ENCODE data around the gene RTN4R.
"Not testable (repeated sequence)": the region's sequence is repeated elsewhere in the genome, so short reads cannot be mapped to it uniquely, and the experiment has no call there.

The RTN4R gene

GRCh38 chr22:20292673-20293232, 24.6 kb upstream of the RTN4R start:
- no peaks in the 10 kb centered on the region for H3K36me3 ChIP-seq (replicated peaks)
- TF ChIP-seq CTCF (IDR thresholded peaks at IDR 0.05; ENCODE audit: low read depth, low read length, missing control alignments): no peak
- in situ Hi-C loops (cut with HindIII; ENCODE audit: low pct_ligation_motif_present, low sequenced_read_pairs): no loop called here
- no peak overlapping the region for H3K27ac ChIP-seq
- no peak overlapping the region for H3K4me3 ChIP-seq (ENCODE audit: low read depth, low read length)
- peaks cover 43% of the 10 kb centered on the region for H3K27me3 ChIP-seq (replicated peaks)
- DNase-seq: no peak

GRCh38 chr22:20292108-20292507, 24.0 kb upstream of the RTN4R start:
- H3K4me3 ChIP-seq (ENCODE audit: low read depth, low read length): no peak overlapping the region
- peaks cover 37% of the 10 kb centered on the region for H3K27me3 ChIP-seq (replicated peaks)
- TF ChIP-seq CTCF (IDR thresholded peaks at IDR 0.05; ENCODE audit: low read depth, low read length, missing control alignments): no peak
- H3K27ac ChIP-seq: no peak overlapping the region
- in situ Hi-C loops (cut with HindIII; ENCODE audit: low pct_ligation_motif_present, low sequenced_read_pairs): no loop called here
- no peak for DNase-seq
- H3K36me3 ChIP-seq (replicated peaks): no peaks in the 10 kb centered on the region

- in situ Hi-C loops (cut with HindIII; ENCODE audit: low pct_ligation_motif_present, low sequenced_read_pairs): no loop called here
- DNase-seq: no peak
- no peak overlapping the region for H3K27ac ChIP-seq
- no peak overlapping the region for H3K4me3 ChIP-seq (ENCODE audit: low read depth, low read length)
- no peak for TF ChIP-seq CTCF (IDR thresholded peaks at IDR 0.05; ENCODE audit: low read depth, low read length, missing control alignments)
- peaks cover 33% of the 10 kb centered on the region for H3K27me3 ChIP-seq (replicated peaks)
- H3K36me3 ChIP-seq (replicated peaks): no peaks in the 10 kb centered on the region
These were observed 23.5 kb upstream of the RTN4R start for GRCh38 chr22:20291604-20292063.

GRCh38 chr22:20291249-20291586, 23.1 kb upstream of the RTN4R start:
- DNase-seq: no peak
- Histone ChIP-seq H3K36me3 (replicated peaks) (no peaks in the 10 kb centered on the region), H3K27ac (no peak overlapping the region), H3K27me3 (replicated peaks) (peaks cover 33% of the 10 kb centered on the region), H3K4me3 (ENCODE audit: low read depth, low read length) (no peak overlapping the region)
- no peak for TF ChIP-seq CTCF (IDR thresholded peaks at IDR 0.05; ENCODE audit: low read depth, low read length, missing control alignments)
- in situ Hi-C loops (cut with HindIII; ENCODE audit: low pct_ligation_motif_present, low sequenced_read_pairs): no loop called here

GRCh38 chr22:20290578-20291248, 22.6 kb upstream of the RTN4R start:
- no peak overlapping the region for H3K27ac ChIP-seq
- peaks cover 31% of the 10 kb centered on the region for H3K27me3 ChIP-seq (replicated peaks)
- no peak overlapping the region for H3K4me3 ChIP-seq (ENCODE audit: low read depth, low read length)
- no peak for TF ChIP-seq CTCF (IDR thresholded peaks at IDR 0.05; ENCODE audit: low read depth, low read length, missing control alignments)
- in situ Hi-C loops (cut with HindIII; ENCODE audit: low pct_ligation_motif_present, low sequenced_read_pairs): no loop called here
- no peaks in the 10 kb centered on the region for H3K36me3 ChIP-seq (replicated peaks)
- no peak for DNase-seq

- H3K27ac ChIP-seq: no peak overlapping the region
- no peak overlapping the region for H3K4me3 ChIP-seq (ENCODE audit: low read depth, low read length)
- peaks cover 29% of the 10 kb centered on the region for H3K27me3 ChIP-seq (replicated peaks)
- no peak for DNase-seq
- in situ Hi-C loops (cut with HindIII; ENCODE audit: low pct_ligation_motif_present, low sequenced_read_pairs): no loop called here
- H3K36me3 ChIP-seq (replicated peaks): no peaks in the 10 kb centered on the region
- TF ChIP-seq CTCF (IDR thresholded peaks at IDR 0.05; ENCODE audit: low read depth, low read length, missing control alignments): no peak
These were observed 21.9 kb upstream of the RTN4R start for GRCh38 chr22:20290045-20290392.

GRCh38 chr22:20289182-20290044, 21.3 kb upstream of the RTN4R start:
- H3K36me3 ChIP-seq (replicated peaks); H3K4me3 ChIP-seq (ENCODE audit: low read depth, low read length); DNase-seq; H3K27ac ChIP-seq; in situ Hi-C loops (cut with HindIII; ENCODE audit: low pct_ligation_motif_present, low sequenced_read_pairs): not testable (repeated sequence)
- peaks cover 23% of the 10 kb centered on the region for H3K27me3 ChIP-seq (replicated peaks)
